Thymus (tissue), 11 donors: ENCODE data around the gene PURA. TPM values are rescaled to one million over a fixed set of nuclear protein-coding genes. Genes with fewer than 3 reads are reported as not detected.

Source experiments
- DNase-seq, 9 donors: peaks; one replicate each; pipeline ENCODE4 v3.0.0-alpha.2; 2013; ENCODE audit warnings: low spot score in 9 of 9, low read depth in 6 of 9, missing footprints in 1 of 9
- H3K27ac ChIP-seq, 2 donors: one replicate each; pipeline ENCODE4 v1.5.1; 2013; ENCODE audit warnings: control low read depth in 1 of 2, low read depth in 1 of 2, low read length in 1 of 2, mild to moderate bottlenecking in 1 of 2, moderate library complexity in 1 of 2
- H3K27me3 ChIP-seq, 2 donors: one replicate each; pipeline ENCODE4 v1.5.1; 2013; ENCODE audit warnings: low read length in 1 of 2; ENCODE audit not compliant: control insufficient read depth in 2 of 2, insufficient read depth in 1 of 2
- H3K36me3 ChIP-seq, 2 donors: one replicate each; pipeline ENCODE4 v1.5.1; 2013; ENCODE audit warnings: low read length in 1 of 2, mild to moderate bottlenecking in 1 of 2, moderate library complexity in 1 of 2; ENCODE audit not compliant: control insufficient read depth in 2 of 2, insufficient read depth in 2 of 2
- H3K4me1 ChIP-seq, 2 donors: one replicate each; pipeline ENCODE4 v1.5.1; 2013; ENCODE audit warnings: low read length in 2 of 2; ENCODE audit not compliant: control insufficient read depth in 2 of 2, insufficient read depth in 2 of 2
- H3K4me3 ChIP-seq, 2 donors: one replicate each; pipeline ENCODE4 v1.5.1; 2013; ENCODE audit warnings: low read length in 2 of 2, control low read depth in 1 of 2, mild to moderate bottlenecking in 1 of 2
- H3K9me3 ChIP-seq, 2 donors: one replicate each; pipeline ENCODE4 v1.5.1; 2013; ENCODE audit warnings: low read length in 1 of 2, mild to moderate bottlenecking in 1 of 2; ENCODE audit not compliant: control insufficient read depth in 2 of 2, insufficient read depth in 1 of 2
- WGBS: extraction: QIAGEN DNeasy Blood & Tissue Kit; methylation state at CpG from one replicate; pipeline ENCODE4 v1.1.7; 2013; 5-methylcytosine and 5-hydroxymethylcytosine counted together
- polyA plus RNA-seq: library from polyadenylated mRNA; stranded (reverse); fragments of 200-250 nt; gene quantifications from one replicate; pipeline ENCODE4 v1.2.3, GENCODE V29; 2013
- total RNA-seq: library from RNA; stranded (reverse); fragments of 120-200 nt; gene quantifications from one replicate; pipeline ENCODE4 v1.2.4, GENCODE V29; 2013
- donor health status: healthy.

Gene PURA
- total and polyA plus RNA-seq, 2 donors = 4.7 to 5.9 TPM

- no peak overlapping the region for H3K27ac ChIP-seq
- 46% methylated on average over 1 of the region's 1 CpG for whole genome bisulfite sequencing
- H3K36me3 ChIP-seq = no peaks in the 10 kb centered on the region
- H3K4me1 ChIP-seq = peaks cover 2 to 7% of the 10 kb centered on the region in 2 donors
- H3K9me3 ChIP-seq = no peaks in the 10 kb centered on the region
- DNase-seq = no peak
- peaks cover 0 to 4% of the 10 kb centered on the region in 2 donors for H3K27me3 ChIP-seq
- H3K4me3 ChIP-seq = no peak overlapping the region
These were observed 22.7 kb downstream of the PURA start for GRCh38 chr5:140136624-140137023.

- 98% methylated on average over 3 of the region's 3 CpGs for WGBS
- H3K4me1 ChIP-seq = peaks cover under 1 to 2% of the 10 kb centered on the region in 2 donors
- no peaks in the 10 kb centered on the region for H3K36me3 ChIP-seq
- H3K9me3 ChIP-seq = no peaks in the 10 kb centered on the region
- H3K4me3 ChIP-seq = no peak overlapping the region
- DNase-seq = no peak
- peaks cover 10 to 36% of the 10 kb centered on the region in 2 donors for H3K27me3 ChIP-seq
- no peak overlapping the region for H3K27ac ChIP-seq
These were observed 26.5 kb downstream of the PURA start for GRCh38 chr5:140140435-140140834.

GRCh38 chr5:140141241-140141640 is 27.3 kb downstream of the PURA start:
- H3K4me3 ChIP-seq = no peak overlapping the region
- peaks cover 18 to 44% of the 10 kb centered on the region in 2 donors for H3K27me3 ChIP-seq
- no peaks in the 10 kb centered on the region for H3K9me3 ChIP-seq
- no peak for DNase-seq
- H3K36me3 ChIP-seq = no peaks in the 10 kb centered on the region
- peaks cover 4 to 6% of the 10 kb centered on the region in 2 donors for H3K4me1 ChIP-seq
- H3K27ac ChIP-seq = no peak overlapping the region

GRCh38 chr5:140142246-140142645 is 28.3 kb downstream of the PURA start:
- Histone ChIP-seq H3K9me3 (no peaks in the 10 kb centered on the region), H3K27me3 (peaks cover 28 to 54% of the 10 kb centered on the region in 2 donors), H3K36me3 (no peaks in the 10 kb centered on the region), H3K4me3 (no peak overlapping the region), H3K4me1 (peaks cover 4 to 6% of the 10 kb centered on the region in 2 donors), H3K27ac (no peak overlapping the region)
- DNase-seq = no peak
- 95% methylated on average over 5 of the region's 5 CpGs for WGBS

- Histone ChIP-seq H3K27me3 (peaks cover 34 to 60% of the 10 kb centered on the region in 2 donors), H3K4me3 (no peak overlapping the region), H3K27ac (no peak overlapping the region), H3K4me1 (peaks cover 4 to 6% of the 10 kb centered on the region in 2 donors), H3K9me3 (no peaks in the 10 kb centered on the region), H3K36me3 (no peaks in the 10 kb centered on the region)
- WGBS = 96% methylated on average over 7 of the region's 7 CpGs
- no peak for DNase-seq
These were observed 28.9 kb downstream of the PURA start for GRCh38 chr5:140142856-140143255.

GRCh38 chr5:140143521-140144258 is 29.8 kb downstream of the PURA start:
- H3K27ac ChIP-seq = no peak overlapping the region
- peaks cover 4 to 6% of the 10 kb centered on the region in 2 donors for H3K4me1 ChIP-seq
- no peak for DNase-seq
- H3K9me3 ChIP-seq = no peaks in the 10 kb centered on the region
- WGBS = 96% methylated on average over 3 of the region's 3 CpGs
- no peak overlapping the region for H3K4me3 ChIP-seq
- H3K36me3 ChIP-seq = no peaks in the 10 kb centered on the region
- peaks cover 35 to 69% of the 10 kb centered on the region in 2 donors for H3K27me3 ChIP-seq

- H3K27me3 ChIP-seq = peaks cover 35 to 83% of the 10 kb centered on the region in 2 donors
- H3K4me1 ChIP-seq = peaks cover 4 to 6% of the 10 kb centered on the region in 2 donors
- no peak for DNase-seq
- H3K27ac ChIP-seq = no peak overlapping the region
- 85% methylated on average over 3 of the region's 3 CpGs for WGBS
- no peaks in the 10 kb centered on the region for H3K36me3 ChIP-seq
- H3K4me3 ChIP-seq = no peak overlapping the region
- H3K9me3 ChIP-seq = no peaks in the 10 kb centered on the region
These were observed 31.3 kb downstream of the PURA start for GRCh38 chr5:140145256-140145655.

- Histone ChIP-seq H3K27ac (no peak overlapping the region), H3K36me3 (no peaks in the 10 kb centered on the region), H3K9me3 (no peaks in the 10 kb centered on the region), H3K4me1 (peaks cover 4 to 6% of the 10 kb centered on the region in 2 donors), H3K4me3 (peak overlapping the region in 1 of 2 donors; percentile 10), H3K27me3 (peaks cover 35 to 84% of the 10 kb centered on the region in 2 donors)
- DNase-seq = peak in 3 of 9 donors; percentile 24 to 43 (median 31)
- 2% methylated on average over 64 of the region's 64 CpGs for WGBS
These were observed 32.1 kb downstream of the PURA start for GRCh38 chr5:140145818-140146522.

- 31% methylated on average over 14 of the region's 14 CpGs for WGBS
- Histone ChIP-seq H3K36me3 (no peaks in the 10 kb centered on the region), H3K4me3 (no peak overlapping the region), H3K9me3 (no peaks in the 10 kb centered on the region), H3K27me3 (peaks cover 35 to 82% of the 10 kb centered on the region in 2 donors), H3K27ac (no peak overlapping the region), H3K4me1 (peaks cover 4 to 6% of the 10 kb centered on the region in 2 donors)
- DNase-seq = no peak
These were observed 32.6 kb downstream of the PURA start for GRCh38 chr5:140146523-140146842.
